IPS-NIHi7 (cell line): ENCODE data around the gene KCND3.

Source experiments
- DNase-seq: peaks from one replicate; pipeline ENCODE4 v3.0.0; 2012; ENCODE audit warnings: mixed read lengths; ENCODE audit errors: extremely low spot score

KCND3 gene

GRCh38 chr1:111778066-111778465 lies 211.4 kb downstream of the KCND3 start:
- DNase-seq: no peak

GRCh38 chr1:111777301-111777700 lies 212.2 kb downstream of the KCND3 start:
- DNase-seq: no peak

- no peak for DNase-seq
These were observed 212.6 kb downstream of the KCND3 start for GRCh38 chr1:111776861-111777260.

GRCh38 chr1:111776391-111776790 lies 213.1 kb downstream of the KCND3 start:
- DNase-seq: no peak

DNA sequence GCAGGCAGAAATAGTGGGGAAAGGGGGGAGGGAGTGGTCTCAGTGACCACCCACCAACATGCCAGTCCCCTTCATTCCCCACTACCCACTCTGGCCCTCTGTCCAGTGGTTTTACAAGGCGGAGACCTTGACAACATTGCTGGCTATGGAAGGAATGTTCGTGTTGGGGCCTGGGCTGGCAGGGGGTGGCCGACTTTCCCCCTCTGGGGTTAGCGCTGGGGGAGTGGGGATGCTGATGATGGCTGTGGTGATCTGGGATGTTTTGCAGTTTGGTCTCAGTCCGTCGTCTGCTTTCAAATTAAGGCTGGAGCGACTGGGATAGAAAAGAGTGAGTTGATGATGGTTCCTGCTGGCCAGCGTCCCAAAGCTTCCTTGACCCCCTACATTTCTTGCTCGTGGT lies 213.5 kb downstream of the KCND3 start:
- DNase-seq: no peak

DNA sequence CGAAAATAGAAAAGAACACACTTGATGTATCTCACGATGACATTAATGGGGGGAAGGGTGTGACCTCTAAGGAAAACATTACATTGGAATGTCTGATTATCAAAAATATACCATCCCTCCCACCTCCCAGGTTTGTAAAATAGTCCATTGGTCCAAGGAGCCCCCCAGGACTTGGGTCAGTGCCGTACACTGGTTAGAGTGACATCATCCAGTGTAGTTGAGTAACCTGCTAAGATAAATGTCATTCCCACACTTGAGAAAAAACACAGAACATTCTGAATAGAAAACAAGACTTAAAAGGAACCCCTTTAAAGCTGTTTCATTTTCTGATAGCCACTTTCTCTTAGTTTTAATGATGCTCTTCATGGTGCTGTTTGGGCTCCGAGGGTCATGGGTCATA lies 218.6 kb downstream of the KCND3 start:
- DNase-seq: no peak

GRCh38 chr1:111769517-111770146 lies 219.8 kb downstream of the KCND3 start:
- DNase-seq: no peak

DNA sequence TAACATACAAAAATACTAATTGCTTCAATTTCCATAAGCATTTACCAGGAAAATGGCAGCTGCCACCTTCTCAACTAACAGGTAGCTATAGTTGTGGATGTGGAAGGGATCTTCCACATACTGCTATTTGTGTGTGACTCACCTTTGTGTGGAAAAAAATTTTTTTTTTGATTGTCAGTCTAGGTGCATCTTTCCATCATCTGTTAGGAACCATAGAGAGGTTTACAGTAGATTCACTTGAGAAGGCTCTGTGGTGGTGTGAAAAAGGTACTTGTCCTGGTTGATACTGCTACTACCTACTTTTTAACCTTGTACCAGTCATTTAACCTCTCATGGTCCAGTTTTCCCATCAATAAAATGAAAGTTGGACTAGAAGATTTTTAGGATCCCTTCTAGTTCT lies 220.8 kb downstream of the KCND3 start:
- DNase-seq: no peak

DNA sequence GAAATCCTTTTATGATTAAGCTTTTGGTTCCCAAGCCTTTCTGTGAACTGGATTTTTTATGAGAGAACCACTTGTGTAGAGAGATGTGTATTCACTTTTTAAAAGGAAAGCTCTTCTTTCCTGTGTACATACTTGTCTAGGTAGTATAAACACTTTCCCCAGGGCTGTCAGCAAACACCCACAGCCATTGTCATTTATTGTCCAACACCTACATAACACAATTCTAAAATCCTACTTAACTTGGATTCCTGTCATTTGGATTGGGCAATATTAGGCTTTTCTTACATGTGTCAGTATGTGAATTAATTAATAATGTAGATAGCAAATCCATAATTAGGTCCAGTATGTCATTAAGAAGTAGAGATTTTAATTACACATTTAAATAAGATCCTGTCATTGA lies 221.4 kb downstream of the KCND3 start:
- DNase-seq: no peak

DNA sequence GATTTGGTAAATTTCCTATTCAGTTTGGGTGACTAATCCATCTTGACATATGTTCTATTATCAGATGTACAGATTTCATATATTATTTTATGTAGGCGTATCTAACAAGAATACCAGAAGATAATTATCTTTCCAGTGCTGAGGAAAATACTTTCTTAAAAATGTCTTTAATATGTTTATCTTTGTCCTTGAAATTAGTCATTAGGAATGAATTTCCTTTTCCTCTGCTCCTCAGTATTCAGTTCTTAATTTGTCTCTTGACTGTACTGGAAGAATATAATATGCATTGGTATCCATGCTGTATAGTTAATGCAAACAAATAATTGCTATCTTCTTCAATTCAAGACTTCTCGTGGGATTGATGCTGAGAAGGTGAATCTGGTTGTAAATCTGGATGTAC lies 227.1 kb downstream of the KCND3 start:
- no peak for DNase-seq

GRCh38 chr1:111761717-111762116 lies 227.8 kb downstream of the KCND3 start:
- no peak for DNase-seq

DNA sequence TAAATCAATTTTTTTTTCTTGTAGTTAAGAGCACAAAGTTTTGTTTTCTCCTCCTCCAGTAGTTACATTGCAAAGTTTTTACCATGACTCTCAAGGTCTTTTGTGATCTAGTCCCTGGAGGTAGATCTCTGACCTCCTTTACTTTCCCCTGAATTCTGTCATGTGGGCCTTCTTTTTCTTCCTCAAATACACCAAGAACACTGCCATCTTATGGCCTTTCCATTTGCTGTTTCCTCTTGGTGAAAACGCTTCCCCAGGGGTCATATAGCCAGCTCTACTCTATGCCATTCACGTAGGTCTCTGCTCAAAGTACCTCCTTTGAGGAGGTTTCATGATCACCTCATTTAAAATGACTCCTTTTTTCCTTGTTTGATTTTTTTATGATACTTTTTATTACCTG lies 231.1 kb downstream of the KCND3 start:
- no peak for DNase-seq

- DNase-seq: no peak
These were observed 233.3 kb downstream of the KCND3 start for GRCh38 chr1:111756124-111756513.

- DNase-seq: peak; percentile 94
These were observed 233.9 kb downstream of the KCND3 start, which contains the start of gene DDX20 for GRCh38 chr1:111755331-111756123. DDX20 (plus strand) TSS chr1:111755901; CDS start chr1:111755925, 24 bp downstream.

DNA sequence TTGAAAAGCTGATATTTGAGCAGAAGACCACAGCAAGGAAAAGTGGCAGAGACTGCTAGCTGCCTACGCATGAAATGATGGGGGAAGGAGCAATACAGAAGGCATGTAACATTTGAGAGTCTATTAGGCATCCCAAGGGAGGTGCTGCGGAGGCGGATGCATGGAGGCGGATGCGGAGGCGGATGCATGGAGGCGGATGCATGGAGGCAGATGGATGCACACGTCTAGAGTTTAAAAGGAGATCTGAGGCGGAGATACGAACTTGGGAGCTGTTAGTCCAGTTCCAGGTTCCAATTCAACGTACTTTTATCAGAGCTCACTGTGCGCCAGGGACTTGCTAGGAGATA lies 234.5 kb downstream of the KCND3 start:
- peak; percentile 58 for DNase-seq

DNA sequence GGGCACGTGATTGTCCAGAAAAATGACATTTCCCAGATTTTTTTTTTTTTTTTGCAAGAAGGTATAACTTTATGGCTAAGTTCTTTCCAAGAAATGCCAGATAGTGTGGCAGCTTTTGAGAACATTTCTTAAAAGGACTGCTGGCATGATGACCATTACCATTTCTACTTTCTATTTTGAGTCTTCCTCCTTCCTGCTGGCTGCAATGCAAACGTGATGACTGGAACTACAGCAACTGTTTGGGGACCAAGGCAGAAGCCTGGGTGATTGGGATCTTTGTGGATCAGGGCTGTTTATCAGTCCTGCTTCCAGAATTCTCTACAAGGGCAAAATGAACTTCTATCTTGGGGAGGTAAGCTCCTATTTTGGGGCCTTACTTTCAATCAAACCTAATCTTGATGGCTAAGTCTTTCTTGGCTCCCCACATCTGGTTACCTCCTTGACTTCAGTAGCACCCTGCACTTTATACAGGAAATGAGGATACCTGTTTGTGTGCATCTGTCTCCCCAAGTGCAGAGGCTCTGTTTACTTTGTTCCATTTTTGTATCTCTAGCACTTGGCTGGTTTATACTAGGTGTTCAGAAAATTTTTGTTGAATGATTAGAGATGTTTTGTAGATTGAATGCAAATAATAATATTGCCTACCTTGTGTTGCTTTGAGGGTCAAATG lies 237.4 kb downstream of the KCND3 start:
- no peak for DNase-seq

DNA sequence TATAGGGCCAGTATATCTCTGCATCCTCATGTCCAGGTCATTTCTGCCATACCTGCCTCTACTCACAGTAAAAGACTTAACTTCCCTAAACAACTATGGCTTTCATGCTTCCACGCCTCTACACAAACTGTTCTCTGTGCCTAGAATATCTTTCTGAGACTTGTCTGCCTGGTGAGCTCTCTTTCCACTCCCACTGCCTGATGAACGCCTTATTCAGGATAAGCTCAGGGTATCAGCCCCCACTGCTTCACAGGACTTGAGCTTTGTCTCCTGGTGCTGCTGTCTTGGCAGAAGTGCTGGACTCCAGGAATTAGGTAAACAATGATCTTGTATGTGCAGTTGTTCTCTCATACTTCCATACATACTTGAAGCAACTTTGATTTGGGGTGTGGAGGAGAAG lies 238.6 kb downstream of the KCND3 start:
- DNase-seq: no peak

DNA sequence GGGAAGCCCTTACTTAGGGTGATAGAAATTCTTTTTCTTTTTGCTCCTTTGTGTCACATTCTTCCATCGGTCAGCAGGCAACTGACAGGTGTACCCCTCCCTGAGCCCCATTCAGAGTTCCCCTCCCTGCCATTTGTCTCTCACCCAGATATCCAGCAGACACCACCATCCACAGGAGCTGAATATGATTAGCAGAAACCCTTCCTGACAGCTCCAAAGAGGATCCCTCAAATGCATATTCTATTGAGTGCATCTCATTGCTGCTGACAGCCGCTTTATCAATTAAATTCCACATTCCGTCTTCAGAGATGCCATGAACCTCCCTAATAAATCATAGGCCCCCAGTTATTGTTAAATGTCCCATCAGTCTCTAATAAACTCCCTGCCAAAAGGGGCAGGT lies 239.8 kb downstream of the KCND3 start:
- no peak for DNase-seq

DNA sequence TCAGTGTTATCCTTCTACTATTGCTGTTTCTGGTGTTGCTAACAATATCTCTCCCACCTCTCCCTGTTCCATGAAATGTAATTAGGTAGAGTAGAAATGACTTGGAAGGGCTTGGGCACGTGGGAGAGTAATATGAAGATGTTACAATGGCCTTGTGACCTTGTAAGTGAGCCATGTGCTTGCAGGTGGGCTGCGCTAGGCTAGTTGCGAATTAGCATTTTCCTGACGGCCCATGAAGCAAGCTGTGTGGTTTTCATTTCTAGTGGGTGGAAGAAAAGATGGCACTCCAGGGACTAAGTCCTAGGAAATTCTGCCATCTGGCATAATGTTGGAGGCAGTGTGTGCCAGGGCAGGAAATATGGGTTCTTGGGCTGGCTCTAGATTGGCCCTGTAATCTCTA lies 241.5 kb downstream of the KCND3 start:
- DNase-seq: no peak

DNA sequence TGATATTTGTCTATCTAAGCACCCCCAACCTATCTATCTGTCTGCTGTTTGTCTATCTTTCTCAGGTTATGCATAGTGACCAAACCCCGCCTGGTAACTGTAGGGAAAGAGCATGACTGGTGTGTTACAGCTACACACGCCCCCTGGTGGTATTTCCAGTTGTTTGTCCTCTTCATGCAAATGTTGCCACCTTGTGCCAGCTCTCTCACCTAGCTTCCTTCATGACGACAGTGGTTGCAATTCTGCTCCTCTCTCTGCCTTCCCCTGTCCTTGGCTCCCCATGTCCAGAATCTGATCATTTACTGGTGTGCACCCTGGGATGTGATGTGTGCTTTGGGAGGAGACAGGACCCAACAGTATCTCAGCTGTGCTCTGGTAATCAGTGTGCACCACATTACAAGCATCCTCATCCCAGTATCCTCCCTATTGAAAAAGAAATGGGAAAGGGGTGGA lies 242.2 kb downstream of the KCND3 start:
- DNase-seq: peak; percentile 68

GRCh38 chr1:111746614-111746999 lies 242.9 kb downstream of the KCND3 start:
- DNase-seq: no peak

DNA sequence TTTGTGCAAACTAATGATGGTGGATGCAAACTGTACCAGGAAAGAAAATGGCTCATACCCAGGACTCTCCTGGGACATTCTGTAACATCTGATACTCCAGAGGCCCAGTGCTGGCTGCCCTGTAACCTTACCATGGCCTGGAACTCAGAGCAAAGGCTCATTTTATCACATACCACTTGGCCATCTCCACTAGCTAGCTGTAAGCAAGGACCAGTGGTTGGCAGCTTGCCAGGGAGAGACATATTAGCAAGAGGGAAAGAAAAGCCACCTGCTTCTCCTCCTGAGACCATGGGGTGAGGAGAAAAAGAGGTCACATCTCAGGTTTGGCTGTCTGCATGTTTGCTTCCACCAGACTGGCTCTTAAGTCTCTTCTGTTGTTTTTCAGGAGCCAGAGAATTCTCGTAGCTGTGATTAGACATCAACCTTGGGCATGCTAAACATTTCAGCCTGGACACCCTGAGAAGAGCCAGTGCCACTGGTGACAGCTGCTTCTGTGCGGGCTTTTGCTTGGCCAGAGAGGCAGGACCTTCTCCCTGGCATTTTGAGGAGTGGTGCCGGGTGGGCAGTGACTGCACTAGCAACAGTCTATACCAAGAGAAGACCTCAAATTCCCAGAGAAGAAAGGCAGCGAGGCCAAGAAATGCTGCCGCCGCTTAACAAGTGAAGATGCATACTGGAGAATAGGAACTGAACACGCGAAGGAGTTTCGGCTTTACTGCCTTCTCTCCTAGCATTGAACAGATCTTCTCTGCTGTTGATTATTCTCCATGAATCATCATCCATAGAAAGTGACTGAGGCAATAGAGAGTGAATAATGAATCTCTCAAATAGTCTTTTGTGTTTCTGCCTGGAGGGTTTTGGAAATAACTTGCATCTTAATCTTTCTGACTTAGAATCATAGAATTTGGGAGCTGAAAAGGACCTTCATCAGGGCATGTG lies 243.5 kb downstream of the KCND3 start:
- no peak for DNase-seq
